Inflammatory macrophage treated with lipopolysaccharide for 4 hours (primary cell): ENCODE data around the gene BRF1.
A peak's percentile ranks its signal among the peaks of the same experiment; 100 is the strongest.
"Not testable (repeated sequence)": the region's sequence is repeated elsewhere in the genome, so short reads cannot be mapped to it uniquely, and the experiment has no call there.

Experiments used
- DNase-seq: peaks from one replicate; pipeline ENCODE4 v3.0.0-alpha.2; 2020

BRF1 gene, protein sequence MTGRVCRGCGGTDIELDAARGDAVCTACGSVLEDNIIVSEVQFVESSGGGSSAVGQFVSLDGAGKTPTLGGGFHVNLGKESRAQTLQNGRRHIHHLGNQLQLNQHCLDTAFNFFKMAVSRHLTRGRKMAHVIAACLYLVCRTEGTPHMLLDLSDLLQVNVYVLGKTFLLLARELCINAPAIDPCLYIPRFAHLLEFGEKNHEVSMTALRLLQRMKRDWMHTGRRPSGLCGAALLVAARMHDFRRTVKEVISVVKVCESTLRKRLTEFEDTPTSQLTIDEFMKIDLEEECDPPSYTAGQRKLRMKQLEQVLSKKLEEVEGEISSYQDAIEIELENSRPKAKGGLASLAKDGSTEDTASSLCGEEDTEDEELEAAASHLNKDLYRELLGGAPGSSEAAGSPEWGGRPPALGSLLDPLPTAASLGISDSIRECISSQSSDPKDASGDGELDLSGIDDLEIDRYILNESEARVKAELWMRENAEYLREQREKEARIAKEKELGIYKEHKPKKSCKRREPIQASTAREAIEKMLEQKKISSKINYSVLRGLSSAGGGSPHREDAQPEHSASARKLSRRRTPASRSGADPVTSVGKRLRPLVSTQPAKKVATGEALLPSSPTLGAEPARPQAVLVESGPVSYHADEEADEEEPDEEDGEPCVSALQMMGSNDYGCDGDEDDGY

DNA sequence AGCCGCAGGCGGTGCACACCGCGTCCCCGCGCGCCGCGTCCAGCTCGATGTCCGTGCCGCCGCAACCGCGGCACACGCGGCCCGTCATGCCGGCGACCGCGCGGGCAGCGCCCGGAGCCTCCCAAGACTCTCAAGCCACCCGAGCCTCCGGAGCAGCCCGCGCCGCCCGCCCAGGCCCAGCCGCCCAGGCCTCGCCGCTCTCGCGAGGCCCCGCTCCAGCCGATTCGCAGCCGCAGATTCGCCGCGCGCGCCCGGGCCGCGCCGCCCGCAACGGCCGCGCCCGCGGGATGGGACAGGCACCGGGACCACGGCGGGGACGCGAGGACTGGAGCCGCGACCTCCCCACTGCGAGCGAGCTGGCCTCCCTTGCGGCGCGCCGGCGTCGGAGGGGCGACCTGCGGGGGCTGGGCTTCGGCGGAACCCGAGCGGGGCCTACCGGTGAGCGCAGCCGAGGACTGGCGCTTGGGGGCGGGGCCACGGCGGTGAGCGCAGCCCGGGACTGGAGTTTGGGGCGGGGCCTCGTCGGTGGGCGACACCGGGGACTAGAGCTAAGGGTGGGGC is at the start of gene BRF1:
BRF1 (minus strand) TSS at position 460 of the 561 bp plus-strand sequence; CDS start at position 88, 372 bp downstream.
- DNase-seq, result peak; percentile 91

DNA sequence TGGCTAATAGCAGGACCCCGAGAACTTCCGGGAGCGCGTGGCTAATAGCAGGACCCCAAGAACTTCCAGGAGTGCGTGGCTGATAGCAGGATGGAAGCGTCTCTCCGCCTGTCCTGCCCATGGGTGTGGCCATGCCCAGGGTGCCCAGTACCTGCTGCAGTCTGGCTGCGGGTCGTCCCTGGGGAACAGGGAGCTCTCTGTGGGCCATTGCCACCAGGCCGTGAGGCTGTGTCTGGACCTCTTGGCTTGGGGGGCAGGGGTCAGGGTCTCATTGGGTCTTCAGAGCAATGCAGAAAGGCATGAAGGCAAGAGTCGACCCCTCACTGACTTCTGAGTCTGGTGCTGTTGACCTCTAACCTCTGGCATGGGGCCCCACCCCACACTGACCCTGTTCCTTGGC is 49.2 kb upstream of the BRF1 start:
- DNase-seq, result no peak

DNA sequence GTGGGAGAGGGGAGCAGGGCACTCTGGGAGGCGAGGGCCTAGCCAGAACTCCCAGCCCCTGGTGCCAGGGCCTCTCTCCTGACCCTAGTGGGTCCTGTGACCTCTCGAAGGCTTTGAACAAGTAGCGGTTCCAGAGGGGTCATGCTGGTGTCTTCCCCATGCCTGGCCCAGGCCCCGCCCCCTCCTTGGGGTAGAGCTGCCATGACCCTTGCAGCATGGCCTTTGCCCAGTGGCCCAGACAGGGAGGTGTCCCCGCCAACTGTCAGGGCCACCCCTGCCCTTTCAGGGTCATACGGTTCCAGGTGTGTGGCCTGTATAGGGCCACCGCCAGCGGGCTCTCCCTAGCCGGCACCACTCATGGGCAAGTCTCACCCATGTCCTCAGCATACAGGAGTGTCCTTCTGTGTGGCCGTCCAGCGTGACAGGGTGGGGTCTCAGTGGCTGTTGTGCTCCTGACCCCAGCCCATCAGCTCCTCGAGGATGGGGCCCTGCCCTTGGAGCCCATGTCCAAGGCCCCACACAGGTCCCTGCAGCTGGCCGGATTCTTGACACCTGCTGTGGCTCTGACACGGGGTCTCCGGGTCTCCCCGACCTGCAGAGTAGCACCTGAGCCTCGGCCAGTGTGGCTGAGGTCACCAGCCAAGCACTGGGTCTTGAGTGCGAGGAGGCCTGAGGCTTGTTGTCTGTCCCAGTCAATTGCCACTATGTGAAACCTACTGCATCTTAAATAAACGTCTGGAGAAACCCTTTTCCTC is 48.3 kb upstream of the BRF1 start:
- no peak for DNase-seq

DNA sequence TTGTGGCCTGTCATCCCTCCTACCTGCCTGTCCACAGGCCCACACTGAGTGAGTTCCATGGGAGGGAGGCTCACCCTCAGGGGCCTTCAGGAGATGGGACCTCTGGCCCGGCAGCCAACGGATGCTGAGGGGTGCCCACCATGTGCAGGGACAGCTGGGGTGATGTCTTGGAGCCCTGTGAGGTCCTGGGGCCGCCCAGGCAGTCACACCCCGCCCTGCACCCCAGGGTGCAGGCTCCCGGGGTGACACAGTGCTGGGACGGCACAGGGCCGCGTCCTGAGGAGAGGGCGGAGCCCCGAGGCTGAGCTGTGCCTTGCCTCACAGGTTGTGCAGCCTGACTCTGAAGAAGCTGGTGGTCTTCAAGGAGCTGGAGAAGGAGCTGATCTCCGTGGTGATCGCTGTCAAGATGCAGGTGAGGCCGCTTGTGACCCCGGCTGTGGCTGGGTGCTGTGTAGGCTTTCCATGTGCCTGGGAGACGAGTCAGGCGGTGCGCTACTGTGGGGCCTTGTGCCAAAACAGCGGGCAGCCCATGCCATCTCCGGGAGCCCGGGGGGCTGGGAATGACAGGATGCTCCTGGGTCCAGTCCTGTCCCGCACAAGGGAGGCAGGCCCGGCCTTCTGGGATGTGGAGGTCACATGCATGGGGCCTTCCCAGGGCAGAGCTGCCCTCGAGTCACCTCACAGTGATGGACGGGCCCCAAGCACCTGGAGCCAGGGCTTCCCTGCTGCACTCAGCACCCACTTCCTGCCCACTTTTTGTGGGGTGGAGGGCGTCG is 47.6 kb upstream of the BRF1 start:
- DNase-seq, result no peak

DNA sequence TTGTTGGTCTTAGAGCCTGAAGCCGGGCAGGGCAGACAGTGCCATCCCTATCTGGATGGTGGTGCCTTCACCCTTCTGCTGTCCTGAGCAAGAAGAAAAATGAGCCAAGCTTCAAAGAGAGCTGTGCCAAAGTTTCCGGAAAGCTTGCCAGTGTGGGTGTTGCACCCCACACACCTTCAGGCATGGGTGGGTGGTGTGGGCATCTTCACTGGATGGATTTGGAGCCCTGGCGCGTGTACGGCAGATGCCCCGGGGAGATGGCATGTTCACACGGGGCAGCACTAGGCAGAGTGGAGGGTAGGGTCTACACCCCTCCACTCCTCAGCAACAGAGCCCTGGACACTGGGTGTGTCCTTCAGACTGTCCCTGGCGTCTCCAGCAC is 46.8 kb upstream of the BRF1 start:
- DNase-seq, result no peak

DNA sequence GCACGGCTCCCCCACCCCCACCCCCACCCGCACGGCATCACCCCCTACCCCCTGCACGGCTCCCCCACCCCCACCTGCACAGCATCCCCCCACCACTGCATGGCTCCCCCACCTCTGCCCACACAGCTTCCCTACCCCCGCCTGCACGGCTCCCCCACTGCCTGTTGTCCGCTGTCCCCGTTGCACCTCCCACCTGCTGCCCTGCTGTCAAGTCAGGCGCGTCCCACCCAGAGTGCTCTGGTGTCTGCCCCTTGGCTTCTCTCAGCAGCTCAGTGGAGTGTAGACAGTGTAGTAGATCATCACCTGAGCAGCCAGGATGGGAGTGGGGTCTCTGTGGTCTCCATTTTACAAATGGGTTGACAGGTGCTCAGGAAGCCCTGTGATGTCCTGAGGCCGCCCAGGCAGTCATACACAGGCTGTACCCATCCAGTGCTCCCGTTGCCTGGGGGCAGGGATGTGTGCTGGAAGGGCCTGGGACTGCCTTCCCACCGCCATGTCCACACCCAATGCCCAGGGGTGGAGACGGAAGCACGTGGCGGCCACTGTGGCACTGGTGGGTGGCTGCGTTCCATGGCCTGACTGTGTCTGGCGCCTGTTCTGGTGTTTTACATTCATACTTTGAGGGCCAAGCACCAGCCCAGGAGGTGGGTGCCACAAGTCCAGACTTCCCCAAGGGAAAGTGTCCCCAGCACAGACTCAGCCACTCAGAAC is 46.2 kb upstream of the BRF1 start:
- DNase-seq, result no peak

DNA sequence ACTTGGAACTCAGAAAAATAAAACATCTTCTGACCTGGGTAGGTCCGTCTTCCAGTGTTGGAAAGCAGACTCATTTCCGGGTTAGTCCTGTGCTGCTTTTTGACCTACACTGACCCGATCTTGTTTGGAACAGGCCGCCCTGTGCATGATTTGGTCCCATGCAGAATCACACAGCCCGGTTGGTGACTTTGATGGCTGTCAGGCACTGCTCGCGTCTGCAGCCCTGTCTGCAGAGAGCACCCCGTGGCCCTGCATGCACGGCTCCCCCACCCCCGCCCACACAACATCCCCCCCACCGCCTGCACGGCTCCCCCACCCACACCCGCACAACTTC is 45.4 kb upstream of the BRF1 start:
- no peak for DNase-seq

DNA sequence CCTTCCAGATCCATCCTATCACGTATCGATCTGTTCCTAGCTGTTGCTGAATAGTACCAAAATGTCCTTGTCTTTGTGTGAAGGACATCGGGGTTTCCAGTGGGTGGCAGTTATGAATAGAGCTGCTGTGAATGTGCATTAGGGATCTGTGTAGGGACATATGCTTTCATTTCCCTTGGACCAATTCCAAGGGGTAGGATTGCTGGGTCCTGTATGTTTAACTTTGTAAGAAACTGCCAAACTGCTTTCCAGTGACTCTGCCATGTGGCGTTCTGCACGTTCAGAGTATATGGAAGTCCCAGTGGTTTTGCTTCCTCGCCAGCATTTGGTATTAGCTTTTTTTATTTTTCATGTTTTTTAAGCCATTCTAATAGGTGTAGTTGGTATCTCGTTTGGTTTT is 42.4 kb upstream of the BRF1 start:
- DNase-seq, result no peak

DNA sequence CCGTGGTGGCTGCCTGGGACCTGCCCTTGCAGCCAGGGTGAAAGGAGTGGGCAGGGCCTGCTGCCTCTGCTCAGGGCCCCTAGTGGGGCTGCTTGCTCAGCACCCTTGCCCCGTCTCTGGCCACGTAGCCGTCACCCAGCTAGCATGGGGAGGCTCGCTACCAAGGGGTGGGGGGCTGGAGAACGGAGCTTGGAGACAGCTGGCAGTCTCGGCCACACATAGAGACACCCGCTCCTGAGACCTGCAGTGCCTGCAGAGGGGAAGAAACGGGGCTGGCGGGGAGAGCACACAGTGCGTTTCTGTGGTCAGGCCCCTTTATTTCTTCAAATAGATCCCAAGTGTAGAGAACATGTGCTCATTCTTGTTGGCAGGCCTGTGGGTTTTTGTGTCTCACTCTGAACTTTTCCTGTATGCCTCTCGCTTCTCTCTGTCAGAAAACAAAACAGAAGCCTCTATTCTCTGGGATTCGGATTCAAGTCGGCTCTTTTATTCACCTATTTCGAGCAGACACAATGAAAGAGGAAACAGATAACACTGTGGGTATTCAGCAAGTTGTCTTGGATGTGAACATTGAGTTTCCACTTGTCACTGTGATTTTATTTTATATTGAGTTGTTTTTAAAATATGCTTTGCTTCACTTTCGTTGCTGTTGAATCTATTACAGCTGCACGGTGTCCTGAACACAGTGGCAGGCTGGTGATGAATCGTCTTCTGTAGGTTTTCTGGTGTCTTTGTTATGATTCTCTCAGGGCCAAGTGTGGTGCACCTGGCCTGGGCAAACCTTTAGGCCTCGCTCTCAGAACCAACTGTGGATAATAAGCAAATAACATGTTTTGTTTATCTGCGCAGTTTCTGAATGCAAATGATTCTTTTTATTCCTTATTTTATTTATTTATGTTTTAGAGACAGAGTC is 40.3 kb upstream of the BRF1 start:
- DNase-seq, result no peak

DNA sequence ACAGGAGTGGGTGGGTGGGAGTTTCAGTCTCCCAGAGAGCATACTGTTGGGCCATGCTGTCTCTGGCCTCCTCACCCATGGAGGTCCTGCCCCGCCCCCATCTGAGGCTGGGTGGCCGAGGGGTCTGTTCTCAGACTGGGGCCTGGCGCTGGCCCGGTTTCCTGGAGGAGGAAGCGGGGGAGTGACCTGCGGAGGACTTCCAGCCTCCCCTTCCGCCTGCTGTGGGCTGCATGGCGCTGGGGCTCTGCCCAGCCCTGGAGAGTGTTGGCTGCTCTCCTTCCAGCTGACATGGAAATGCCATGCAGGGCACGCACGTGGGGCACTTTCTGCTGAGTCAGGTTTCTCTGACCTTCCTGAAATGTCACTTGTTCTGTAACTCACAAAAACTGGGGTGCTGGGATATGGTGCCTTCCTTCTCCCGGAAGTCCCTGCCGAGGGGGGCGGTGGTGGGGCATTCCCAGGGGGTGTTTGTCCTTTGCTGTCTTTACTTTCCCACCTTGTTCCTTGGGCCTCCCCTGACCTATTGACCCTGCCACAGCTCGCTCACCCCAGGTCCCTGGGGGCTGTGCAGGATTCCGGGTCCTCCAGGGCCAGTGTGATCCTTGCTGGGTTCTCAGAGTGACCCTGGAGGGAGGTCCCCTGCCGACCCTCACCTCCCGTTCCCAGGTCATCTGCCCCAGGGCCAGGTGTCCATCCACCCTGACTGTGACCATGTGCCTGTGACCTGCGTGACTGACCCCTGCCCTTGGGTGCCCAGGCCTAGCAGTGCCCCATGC is 37.4 kb upstream of the BRF1 start:
- DNase-seq, result peak; percentile 14

DNA sequence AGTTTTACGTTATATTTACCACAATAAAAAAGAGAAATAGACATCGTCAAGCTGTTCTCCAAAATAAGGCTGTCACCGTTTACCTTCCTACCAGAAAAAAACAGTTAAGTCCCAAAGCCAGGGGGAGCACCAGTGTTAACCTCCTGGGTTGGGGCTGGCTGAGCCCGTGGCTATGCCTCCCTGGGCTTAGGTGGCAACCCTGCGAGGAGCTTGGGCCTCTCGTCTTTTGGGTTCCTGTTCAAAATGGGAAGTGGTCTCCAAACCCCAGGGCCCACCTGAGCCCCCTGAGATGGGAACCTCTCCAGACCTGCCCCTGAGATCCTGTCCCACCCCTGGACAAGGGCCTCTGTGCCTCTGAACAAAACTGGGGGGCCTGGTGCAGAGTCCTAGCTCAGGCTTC is 36.6 kb upstream of the BRF1 start:
- DNase-seq, result no peak

DNA sequence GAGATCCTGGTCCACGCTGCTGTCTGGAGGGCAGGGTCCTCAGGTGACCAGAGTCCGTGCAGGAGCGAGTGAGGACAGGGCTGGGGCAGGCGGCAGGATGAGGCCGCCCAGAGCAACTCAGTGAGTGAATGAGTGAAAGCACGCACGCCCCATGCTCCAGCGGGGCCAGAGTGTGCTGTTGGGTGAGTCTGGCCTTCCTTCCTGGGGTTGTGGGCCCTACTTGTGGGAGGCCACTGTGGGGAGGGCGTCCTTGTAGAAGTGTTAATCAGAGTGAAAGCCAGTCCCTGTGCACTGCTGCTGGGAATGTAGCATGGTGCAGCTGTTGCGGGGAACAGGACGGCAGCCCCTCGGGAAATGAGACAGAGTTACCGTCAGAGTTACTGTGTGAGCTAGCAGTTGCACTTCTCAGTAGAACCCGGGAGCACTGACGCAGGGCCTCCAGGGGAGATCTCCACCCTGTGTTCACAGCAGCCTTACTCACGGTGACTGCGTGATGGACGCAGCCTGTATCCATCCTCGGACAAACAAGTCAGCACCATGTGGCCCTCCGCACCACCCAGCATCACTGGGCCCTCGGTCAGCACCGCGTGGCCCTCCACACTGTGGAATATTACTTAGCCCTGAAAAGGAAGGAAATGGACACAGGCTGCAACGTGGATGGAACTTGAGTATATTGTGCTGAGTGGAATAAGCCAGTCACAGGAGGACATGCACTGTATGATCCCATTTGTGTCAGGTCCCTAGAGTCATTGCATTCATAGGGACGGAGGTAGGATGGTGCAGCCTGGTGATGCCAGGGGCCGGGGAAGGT is 35.9 kb upstream of the BRF1 start:
- DNase-seq, result no peak

DNA sequence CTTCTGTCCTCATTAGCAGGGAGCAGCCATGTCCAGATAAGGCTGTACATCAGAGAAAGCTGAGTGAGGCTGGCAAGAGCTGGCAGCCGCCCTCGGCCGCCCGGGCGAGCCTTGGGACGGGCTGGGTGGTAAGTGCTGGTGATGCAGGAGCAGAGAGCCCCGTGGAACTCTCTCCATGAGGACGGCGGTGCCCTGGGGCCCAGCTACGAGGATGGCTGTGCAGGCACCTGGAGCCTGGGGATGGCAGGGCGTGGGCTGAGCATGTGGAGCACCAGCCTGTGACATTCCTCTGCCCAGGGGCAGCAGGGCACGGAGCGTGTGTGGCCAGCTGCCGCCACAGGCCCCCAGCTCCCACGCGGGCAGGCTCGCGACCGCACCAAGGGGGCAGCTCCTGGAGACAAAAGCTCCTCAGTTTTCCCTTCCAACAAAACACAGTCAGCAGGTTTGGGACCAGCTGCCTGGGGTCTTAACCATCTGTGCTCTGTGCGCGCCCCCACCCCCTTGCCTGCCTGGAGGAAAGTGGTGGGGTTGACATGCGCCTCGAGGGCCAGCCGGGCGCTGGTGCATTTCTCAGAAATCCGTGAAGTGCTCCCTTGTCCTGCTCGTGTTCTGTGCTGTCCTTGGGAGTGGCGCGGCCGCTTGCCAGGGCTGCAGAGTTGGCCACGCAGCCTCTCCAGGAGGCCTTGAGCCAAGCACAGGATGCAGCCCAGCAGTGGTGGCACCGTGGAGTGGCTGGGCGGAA is 35.1 kb upstream of the BRF1 start:
- no peak for DNase-seq

DNA sequence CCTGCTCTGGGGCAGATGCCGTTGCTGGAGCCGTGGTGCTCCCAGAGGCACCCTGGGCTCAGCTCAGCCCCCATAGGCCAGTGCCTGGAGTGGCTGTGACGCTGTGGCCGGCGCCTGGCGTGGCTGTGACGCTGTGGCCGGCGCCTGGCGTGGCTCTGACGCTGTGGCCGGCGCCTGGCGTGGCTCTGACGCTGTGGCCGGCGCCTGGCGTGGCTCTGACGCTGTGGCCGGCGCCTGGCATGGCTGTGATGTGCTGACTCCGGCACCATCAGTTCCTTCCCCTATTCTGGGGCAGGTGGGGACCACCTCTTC is 34.4 kb upstream of the BRF1 start:
- not testable (repeated sequence) for DNase-seq

DNA sequence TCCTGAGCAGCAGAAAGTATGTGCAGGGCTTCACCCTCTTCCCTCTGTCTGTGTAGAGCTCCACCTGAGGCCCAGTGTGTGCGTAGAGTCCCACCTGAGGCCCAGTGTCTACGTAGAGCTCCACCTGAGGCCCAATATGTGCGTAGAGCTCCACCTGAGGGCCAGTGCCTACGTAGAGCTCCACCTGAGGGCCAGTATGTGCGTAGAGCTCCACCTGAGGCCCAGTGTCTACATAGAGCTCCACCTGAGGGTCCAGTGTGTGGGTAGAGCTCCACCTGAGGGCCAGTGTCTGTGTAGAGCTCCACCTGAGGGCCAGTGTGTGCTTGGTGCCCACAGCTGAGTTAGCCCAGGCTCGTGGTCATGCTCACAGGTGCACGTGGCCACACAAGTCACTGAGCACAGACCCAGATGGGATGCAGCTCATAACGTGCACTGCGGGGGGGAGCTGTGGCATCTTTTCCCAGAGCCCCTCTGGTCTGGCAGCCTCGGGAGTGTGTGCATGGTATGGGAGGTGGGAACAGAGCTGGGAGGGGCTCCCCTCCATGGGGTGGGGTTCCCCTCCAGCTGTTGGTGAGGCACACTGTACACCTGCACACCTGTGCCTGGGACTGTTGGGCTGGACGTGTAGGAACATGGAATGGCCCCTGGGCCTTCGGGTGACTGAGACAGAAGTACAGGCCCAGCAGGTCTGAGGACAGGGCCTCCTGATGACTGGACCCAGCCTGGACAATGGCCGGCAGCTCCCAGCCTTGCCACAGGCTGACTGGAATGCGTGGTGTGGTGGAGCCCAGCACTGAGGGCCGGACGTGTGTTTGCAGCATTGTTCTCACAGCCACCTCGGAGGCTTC is 33.8 kb upstream of the BRF1 start:
- DNase-seq, result no peak

DNA sequence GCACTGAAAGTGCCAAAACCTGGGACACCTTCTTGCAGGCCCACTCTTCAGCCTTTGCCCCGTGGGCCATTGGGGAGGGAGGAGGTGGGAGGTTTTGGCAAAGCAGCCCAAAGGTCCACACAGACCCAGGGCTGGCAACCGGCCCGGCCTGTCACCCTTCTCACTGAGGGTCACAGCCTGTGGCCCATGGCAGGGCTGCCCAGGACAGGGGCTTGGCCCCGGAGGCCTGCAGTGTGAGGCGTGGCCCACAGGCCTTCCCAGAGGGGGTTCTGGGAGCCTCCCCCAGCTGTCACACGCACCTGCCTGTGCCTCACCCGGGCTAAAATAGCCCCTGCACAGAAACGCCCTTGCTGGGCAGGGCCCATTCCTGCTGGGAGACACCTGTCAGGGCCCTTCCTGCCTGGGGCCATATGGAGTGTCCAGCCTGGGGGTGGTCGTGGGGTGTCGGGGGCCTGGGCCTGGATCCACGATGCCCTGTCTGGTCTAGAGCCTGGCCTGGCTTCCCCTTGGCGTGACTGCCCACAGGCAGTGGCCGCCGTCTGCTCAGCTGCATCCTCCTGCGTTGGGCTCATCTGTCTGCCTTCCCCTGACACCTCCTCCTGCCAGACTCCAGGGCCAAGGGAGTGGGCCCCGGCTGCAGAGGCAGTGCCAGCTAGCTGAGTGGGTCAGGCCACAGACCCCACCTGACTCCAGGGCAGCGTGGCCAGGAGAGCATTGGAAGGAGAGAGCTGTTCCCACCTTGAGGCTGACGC is 33.0 kb upstream of the BRF1 start:
- no peak for DNase-seq

DNA sequence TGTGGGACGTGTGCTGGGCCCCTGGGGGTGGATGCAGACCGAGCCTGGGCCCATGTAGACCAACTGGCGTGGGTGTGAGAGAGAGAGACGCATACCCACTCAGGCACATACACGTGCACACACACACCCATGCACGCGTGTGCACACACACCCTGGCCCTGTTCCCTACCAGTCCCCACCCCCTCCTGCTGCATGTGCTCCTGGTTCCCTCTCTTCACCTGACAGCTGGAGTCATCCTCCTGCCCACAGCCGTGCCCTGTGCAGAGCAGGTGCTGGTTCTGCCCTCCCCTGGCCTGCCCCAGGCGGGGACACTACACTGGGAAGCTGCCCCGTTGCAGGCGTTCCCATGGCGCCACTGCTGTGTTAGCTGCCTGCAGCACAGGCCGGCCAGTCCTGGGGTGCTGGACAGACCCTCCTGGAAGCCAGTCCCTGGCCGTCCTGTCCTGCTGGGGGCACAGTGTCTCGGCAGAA is 32.3 kb upstream of the BRF1 start:
- DNase-seq, result no peak
